GM19467 (cell line): ENCODE data around the gene ANKRD60.

ENCODE experiments used
- ATAC-seq: cut with Tn5 transposase; IDR thresholded peaks from one replicate; pipeline ENCODE4 v1.9.1; 2021; ENCODE audit warnings: mild to moderate bottlenecking, moderate library complexity; ENCODE audit not compliant: unreplicated experiment

Gene ANKRD60

DNA sequence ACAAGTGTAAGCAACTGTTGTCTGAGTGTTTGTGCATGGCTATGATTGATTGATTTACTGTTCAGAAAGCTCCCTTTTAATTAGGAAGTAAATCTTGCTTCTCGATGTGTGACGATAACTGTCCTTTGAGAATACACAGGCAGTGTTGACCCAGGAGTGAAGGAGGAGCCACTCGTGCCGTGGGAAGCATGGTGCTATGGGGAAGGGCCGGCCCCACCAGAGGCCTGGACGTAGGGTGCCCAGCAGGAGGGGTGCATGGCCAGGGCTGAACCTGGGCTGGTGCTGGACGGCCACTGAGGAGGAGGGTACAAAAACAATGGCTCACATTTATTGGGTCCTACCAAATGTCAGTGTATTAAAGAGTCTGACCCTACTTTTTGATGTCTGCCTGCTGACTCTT, 60.7 kb downstream of the ANKRD60 start:
- ATAC-seq, result no peak
